NB4 (cell line): ENCODE measurements around the gene DLG2.

Experiments
- MYC ChIP-seq: IDR thresholded peaks from 2 replicates; pipeline ENCODE4 v1.6.1; 2011; ENCODE audit warnings: low read depth, low read length
- POLR2A ChIP-seq: IDR thresholded peaks from 2 replicates; pipeline ENCODE4 v1.6.1; 2011; ENCODE audit warnings: mild to moderate bottlenecking; ENCODE audit not compliant: insufficient read length; ENCODE audit errors: extremely low read depth
- TF ChIP-seq, protein P1 (sequence below): IDR thresholded peaks from one replicate; pipeline ENCODE4 v1.5.1; 2012; ENCODE audit warnings: low read depth, low read length
- TF ChIP-seq, protein P2 (sequence below): IDR thresholded peaks from 2 replicates; pipeline ENCODE4 v1.6.1; 2011; ENCODE audit warnings: low read depth, low read length

DNA sequence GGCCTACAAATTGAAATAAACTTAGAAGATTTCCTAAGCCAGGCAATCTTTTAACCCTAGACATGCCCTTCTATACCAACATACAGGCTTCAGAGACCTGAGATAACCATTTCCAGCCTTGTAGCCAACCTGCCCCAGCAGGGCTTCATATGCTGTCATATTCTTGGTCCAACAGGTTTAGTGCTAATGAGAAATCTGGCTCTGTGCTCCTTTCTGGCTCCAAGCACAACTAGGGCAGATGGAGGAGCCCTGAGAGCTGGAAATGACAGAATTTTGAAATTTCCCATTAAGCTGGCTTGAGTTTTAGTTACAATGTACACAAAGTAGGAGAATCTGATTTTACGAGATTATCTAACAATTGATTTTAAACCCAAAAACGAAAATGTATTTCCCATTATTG lies 2018.0 kb downstream of the DLG2 start:
- TF ChIP-seq, protein P1, sequence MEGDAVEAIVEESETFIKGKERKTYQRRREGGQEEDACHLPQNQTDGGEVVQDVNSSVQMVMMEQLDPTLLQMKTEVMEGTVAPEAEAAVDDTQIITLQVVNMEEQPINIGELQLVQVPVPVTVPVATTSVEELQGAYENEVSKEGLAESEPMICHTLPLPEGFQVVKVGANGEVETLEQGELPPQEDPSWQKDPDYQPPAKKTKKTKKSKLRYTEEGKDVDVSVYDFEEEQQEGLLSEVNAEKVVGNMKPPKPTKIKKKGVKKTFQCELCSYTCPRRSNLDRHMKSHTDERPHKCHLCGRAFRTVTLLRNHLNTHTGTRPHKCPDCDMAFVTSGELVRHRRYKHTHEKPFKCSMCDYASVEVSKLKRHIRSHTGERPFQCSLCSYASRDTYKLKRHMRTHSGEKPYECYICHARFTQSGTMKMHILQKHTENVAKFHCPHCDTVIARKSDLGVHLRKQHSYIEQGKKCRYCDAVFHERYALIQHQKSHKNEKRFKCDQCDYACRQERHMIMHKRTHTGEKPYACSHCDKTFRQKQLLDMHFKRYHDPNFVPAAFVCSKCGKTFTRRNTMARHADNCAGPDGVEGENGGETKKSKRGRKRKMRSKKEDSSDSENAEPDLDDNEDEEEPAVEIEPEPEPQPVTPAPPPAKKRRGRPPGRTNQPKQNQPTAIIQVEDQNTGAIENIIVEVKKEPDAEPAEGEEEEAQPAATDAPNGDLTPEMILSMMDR, result no peak
- TF ChIP-seq POLR2A (no peak), MYC (no peak)
- TF ChIP-seq, protein P2, sequence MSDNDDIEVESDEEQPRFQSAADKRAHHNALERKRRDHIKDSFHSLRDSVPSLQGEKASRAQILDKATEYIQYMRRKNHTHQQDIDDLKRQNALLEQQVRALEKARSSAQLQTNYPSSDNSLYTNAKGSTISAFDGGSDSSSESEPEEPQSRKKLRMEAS, result no peak
